Fibroblast of lung (primary cell): ENCODE measurements around the gene SIK2.

Source experiments
- CTCF ChIP-seq, 2 donors: IDR thresholded peaks in 1 of 2; conservative IDR thresholded peaks in 1 of 2; 1 replicate in 1 of 2; 2 replicates in 1 of 2; pipeline ENCODE4 v1.5.1; 2011 to 2012; ENCODE audit warnings: low read length in 2 of 2, control low read depth in 1 of 2, inconsistent platforms in 1 of 2, low read depth in 1 of 2, mild to moderate bottlenecking in 1 of 2
- EZH2 ChIP-seq: IDR thresholded peaks from 2 replicates; pipeline ENCODE4 v1.5.1; 2012; ENCODE audit warnings: low read length, control low read depth, mild to moderate bottlenecking; ENCODE audit errors: missing control alignments

- TF ChIP-seq CTCF (conservative IDR thresholded peaks at IDR 0.05 in 1 of 2, IDR thresholded peaks at IDR 0.05 in 1 of 2; ENCODE audit: low read depth in 1 of 2, low read length in 2 of 2): no peak
- TF ChIP-seq EZH2: no peak
These were observed 157.6 kb downstream of the SIK2 start for GRCh38 chr11:111759778-111760407.
